T-helper 1 cell (primary cell): ENCODE results near the gene PDZD7.
"Not testable (repeated sequence)": the region's sequence is repeated elsewhere in the genome, so short reads cannot be mapped to it uniquely, and the experiment has no call there.

Source experiments
- DNase-seq, 5 donors: peaks; one replicate each; pipeline ENCODE4 v3.0.0-alpha.2; 2012 to 2020

PDZD7 gene

GRCh38 chr10:101038484-101038883 is 7.6 kb upstream of the PDZD7 start:
- DNase-seq = no peak

GRCh38 chr10:101036726-101037125 is 5.8 kb upstream of the PDZD7 start:
- DNase-seq = no peak

GRCh38 chr10:101035916-101036702 is 5.2 kb upstream of the PDZD7 start:
- no peak for DNase-seq

GRCh38 chr10:101035314-101035713 is 4.4 kb upstream of the PDZD7 start:
- no peak for DNase-seq

GRCh38 chr10:101034404-101034803 is 3.5 kb upstream of the PDZD7 start:
- DNase-seq = not testable (repeated sequence)

GRCh38 chr10:101033276-101033675 is 2.3 kb upstream of the PDZD7 start:
- no peak for DNase-seq

GRCh38 chr10:101032637-101033224 is 1.8 kb upstream of the PDZD7 start:
- peak in 3 of 5 donors; percentile 25 to 68 (median 35) for DNase-seq

- DNase-seq = peak; percentile 70 to 83 (median 80)
Observed at GRCh38 chr10:101031796-101032636, 1.1 kb upstream of the PDZD7 start.

GRCh38 chr10:101030496-101031127 is 317 bp downstream of the PDZD7 start:
- DNase-seq = no peak

- no peak for DNase-seq
Observed at GRCh38 chr10:101029520-101030295, 1.2 kb downstream of the PDZD7 start.

- DNase-seq = no peak
Observed at GRCh38 chr10:101028446-101029337, 2.2 kb downstream of the PDZD7 start.

GRCh38 chr10:101027106-101027720 is 3.7 kb downstream of the PDZD7 start:
- no peak for DNase-seq

GRCh38 chr10:101022967-101023705 is 7.8 kb downstream of the PDZD7 start:
- DNase-seq = no peak

- DNase-seq = no peak
Observed at GRCh38 chr10:101021692-101022251, 9.2 kb downstream of the PDZD7 start.

- DNase-seq = no peak
Observed at GRCh38 chr10:101021239-101021638, 9.7 kb downstream of the PDZD7 start.

- no peak for DNase-seq
Observed at GRCh38 chr10:101020427-101021075, 10.4 kb downstream of the PDZD7 start.

- DNase-seq = no peak
Observed at GRCh38 chr10:101019440-101019703, 11.6 kb downstream of the PDZD7 start.

- peak in 4 of 5 donors; percentile 48 to 73 (median 55) for DNase-seq
Observed at GRCh38 chr10:101018600-101019439, 12.1 kb downstream of the PDZD7 start.
